HEK293 (cell line): ENCODE measurements around the gene POGLUT2.

Experiments used
- CTCF ChIP-seq: fragments of 450-650 bp; formaldehyde crosslinking; IDR thresholded peaks from 2 replicates; pipeline ENCODE4 v1.5.1; 2016; ENCODE audit warnings: missing biosample characterization, missing genetic modification characterization
- REST ChIP-seq: fragments of 450-650 bp; formaldehyde crosslinking; IDR thresholded peaks from 2 replicates; pipeline ENCODE4 v1.5.1; 2016; ENCODE audit warnings: missing biosample characterization, missing genetic modification characterization
- SETDB1 ChIP-seq: IDR thresholded peaks from one replicate; pipeline ENCODE4 v1.6.1; 2017; ENCODE audit warnings: mild to moderate bottlenecking, low read length, moderate library complexity, mixed read lengths; ENCODE audit not compliant: insufficient read length
- ZFP3 ChIP-seq: fragments of 450-650 bp; formaldehyde crosslinking; IDR thresholded peaks from 2 replicates; pipeline ENCODE4 v1.5.1; 2016; ENCODE audit warnings: low read depth, missing biosample characterization, missing genetic modification characterization
- ZNF174 ChIP-seq: fragments of 450-650 bp; formaldehyde crosslinking; IDR thresholded peaks from 2 replicates; pipeline ENCODE4 v1.5.0; 2017; ENCODE audit warnings: missing biosample characterization, mild to moderate bottlenecking, missing genetic modification characterization
- ZNF239 ChIP-seq: fragments of 450-650 bp; formaldehyde crosslinking; IDR thresholded peaks from 2 replicates; pipeline ENCODE4 v1.5.1; 2016; ENCODE audit warnings: missing biosample characterization, missing genetic modification characterization
- ZNF596 ChIP-seq: fragments of 450-650 bp; IDR thresholded peaks from 2 replicates; pipeline ENCODE4 v1.5.0; 2018; ENCODE audit warnings: missing biosample characterization, mild to moderate bottlenecking, missing genetic modification characterization, moderate library complexity
- ZNF777 ChIP-seq: fragments of 450-650 bp; formaldehyde crosslinking; IDR thresholded peaks from 2 replicates; pipeline ENCODE4 v1.5.1; 2017; ENCODE audit warnings: missing biosample characterization, missing genetic modification characterization, borderline replicate concordance
- ZNF830 ChIP-seq: fragments of 450-650 bp; IDR thresholded peaks from 2 replicates; pipeline ENCODE4 v1.5.0; 2018; ENCODE audit warnings: missing biosample characterization, missing genetic modification characterization, low read depth, mild to moderate bottlenecking, moderate library complexity
- ZSCAN18 ChIP-seq: fragments of 450-650 bp; formaldehyde crosslinking; IDR thresholded peaks from 2 replicates; pipeline ENCODE4 v1.5.1; 2016; ENCODE audit warnings: missing biosample characterization, missing genetic modification characterization
- TF ChIP-seq, protein P1 (sequence below): fragments of 450-650 bp; formaldehyde crosslinking; IDR thresholded peaks from 2 replicates; pipeline ENCODE4 v1.5.1; 2016; ENCODE audit warnings: missing biosample characterization, missing genetic modification characterization

DNA sequence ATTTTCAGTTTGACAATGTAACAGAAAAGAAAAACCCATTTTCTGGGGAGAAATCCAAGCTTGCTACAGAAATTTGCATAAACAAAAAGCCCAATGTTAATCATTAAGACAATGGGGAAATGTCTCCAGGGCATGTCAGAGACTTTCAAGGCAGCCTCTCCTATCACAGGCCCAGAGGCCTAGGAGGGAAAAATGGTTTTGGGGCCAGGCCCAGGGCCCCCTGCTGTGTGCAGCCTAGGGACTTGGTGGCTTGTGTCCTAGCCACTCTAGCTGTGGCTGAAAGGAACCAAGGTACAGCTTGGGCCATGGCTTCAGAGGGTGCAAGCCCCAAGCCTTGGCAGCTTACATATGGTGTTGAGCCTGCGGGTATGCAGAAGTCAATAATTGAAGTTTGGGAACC is 17.2 kb downstream of the POGLUT2 start:
- TF ChIP-seq ZNF174 (tag by site-specific recombination), result no peak
- no peak for TF ChIP-seq ZNF830 (tag by site-specific recombination)
- no peak for TF ChIP-seq CTCF
- no peak for TF ChIP-seq SETDB1
- no peak for TF ChIP-seq ZNF239 (tag by site-specific recombination)
- TF ChIP-seq ZNF777, result no peak
- no peak for TF ChIP-seq ZFP3 (tag by site-specific recombination)
- no peak for TF ChIP-seq ZSCAN18 (tag by site-specific recombination)
- no peak for TF ChIP-seq ZNF596 (tag by site-specific recombination)
- TF ChIP-seq, protein P1, sequence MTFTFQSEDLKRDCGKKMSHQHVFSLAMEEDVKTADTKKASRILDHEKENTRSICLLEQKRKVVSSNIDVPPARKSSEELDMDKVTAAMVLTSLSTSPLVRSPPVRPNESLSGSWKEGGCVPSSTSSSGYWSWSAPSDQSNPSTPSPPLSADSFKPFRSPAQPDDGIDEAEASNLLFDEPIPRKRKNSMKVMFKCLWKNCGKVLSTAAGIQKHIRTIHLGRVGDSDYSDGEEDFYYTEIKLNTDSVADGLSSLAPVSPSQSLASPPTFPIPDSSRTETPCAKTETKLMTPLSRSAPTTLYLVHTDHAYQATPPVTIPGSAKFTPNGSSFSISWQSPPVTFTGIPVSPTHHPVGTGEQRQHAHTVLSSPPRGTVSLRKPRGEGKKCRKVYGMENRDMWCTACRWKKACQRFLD (tag by site-specific recombination), result no peak
- no peak for TF ChIP-seq REST
